Glomerular visceral epithelial cell (primary cell): ENCODE measurements around the gene CACNB4.
A peak's percentile ranks its signal among the peaks of the same experiment; 100 is the strongest.
"Not testable (repeated sequence)": the region's sequence is repeated elsewhere in the genome, so short reads cannot be mapped to it uniquely, and the experiment has no call there.

Source experiments
- DNase-seq: peaks from one replicate; pipeline ENCODE4 v3.0.0-alpha.2; 2016; ENCODE audit errors: extremely low spot score

CACNB4 gene

GRCh38 chr2:152019732-152020131, 79.1 kb downstream of the CACNB4 start:
- DNase-seq: no peak

GRCh38 chr2:152016181-152017120, 82.4 kb downstream of the CACNB4 start:
- DNase-seq: no peak

- no peak for DNase-seq
Measured at GRCh38 chr2:152015552-152015951, 83.3 kb downstream of the CACNB4 start.

GRCh38 chr2:152012697-152013096, 86.1 kb downstream of the CACNB4 start:
- no peak for DNase-seq

GRCh38 chr2:152011724-152012123, 87.1 kb downstream of the CACNB4 start:
- no peak for DNase-seq

GRCh38 chr2:152005607-152006006, 93.2 kb downstream of the CACNB4 start:
- no peak for DNase-seq

GRCh38 chr2:152003283-152003682, 95.6 kb downstream of the CACNB4 start:
- DNase-seq: not testable (repeated sequence)

- peak; percentile 52 for DNase-seq
Measured at GRCh38 chr2:151999053-151999452, 99.8 kb downstream of the CACNB4 start.

- no peak for DNase-seq
Measured at GRCh38 chr2:151996243-151997003, 102.4 kb downstream of the CACNB4 start.

- no peak for DNase-seq
Measured at GRCh38 chr2:151995161-151995557, 103.7 kb downstream of the CACNB4 start.

DNA sequence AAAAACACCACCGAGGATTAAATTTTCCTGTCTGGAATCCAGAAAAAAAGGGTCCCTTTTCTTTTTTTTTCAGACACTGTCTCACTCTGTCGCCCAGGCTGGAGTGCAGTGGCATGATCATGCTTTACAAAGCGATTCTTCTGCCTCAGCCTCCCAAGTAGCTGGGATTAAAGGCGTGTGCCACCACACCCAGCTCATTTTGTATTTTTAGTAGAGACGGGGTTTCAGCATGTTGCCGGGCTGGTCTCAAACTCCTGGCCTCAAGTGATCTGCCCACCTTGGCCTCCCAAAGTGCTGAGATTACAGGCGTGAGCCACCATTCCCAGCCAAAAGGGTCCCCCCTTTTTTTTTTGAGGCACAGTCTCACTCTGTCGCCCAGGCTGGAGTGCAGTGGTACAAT, 104.7 kb downstream of the CACNB4 start:
- DNase-seq: not testable (repeated sequence)

DNA sequence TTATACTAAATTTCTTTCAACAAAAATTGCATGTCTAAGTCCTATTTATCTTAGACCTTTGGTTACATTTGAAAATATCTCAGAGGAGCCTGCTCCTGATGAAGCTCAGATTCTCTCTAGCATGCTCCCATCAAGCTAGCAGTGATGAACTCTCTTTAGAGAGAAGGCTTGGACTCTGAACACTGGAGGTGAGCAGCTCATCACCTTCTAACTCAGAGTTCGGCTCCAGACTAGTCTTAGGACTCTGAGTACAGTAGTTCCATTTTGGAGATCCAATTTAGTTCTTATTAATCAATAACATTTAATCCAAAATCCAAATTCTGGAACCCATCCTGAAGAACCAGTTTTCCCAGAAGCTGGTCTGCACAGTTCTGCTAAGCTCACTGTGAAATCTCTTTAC, 107.8 kb downstream of the CACNB4 start:
- DNase-seq: no peak

DNA sequence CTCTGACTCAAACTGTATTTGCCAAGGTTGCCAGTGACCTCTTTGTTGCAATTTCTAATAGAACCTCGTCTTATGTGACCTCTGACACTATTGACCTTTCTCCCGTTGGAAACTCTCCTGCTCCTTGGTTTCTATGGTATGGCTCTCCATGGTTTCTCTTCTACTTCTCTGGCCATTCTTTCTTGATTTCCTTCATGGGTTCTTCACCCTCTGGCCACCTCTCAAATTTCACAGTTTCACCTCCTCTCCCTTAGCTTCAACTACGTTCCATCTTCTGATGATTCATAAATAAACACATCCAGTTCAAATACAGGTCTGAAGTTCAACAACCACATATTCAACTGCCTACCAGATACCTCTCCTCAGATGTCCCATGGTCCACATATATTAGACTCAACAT, 109.5 kb downstream of the CACNB4 start:
- DNase-seq: no peak

DNA sequence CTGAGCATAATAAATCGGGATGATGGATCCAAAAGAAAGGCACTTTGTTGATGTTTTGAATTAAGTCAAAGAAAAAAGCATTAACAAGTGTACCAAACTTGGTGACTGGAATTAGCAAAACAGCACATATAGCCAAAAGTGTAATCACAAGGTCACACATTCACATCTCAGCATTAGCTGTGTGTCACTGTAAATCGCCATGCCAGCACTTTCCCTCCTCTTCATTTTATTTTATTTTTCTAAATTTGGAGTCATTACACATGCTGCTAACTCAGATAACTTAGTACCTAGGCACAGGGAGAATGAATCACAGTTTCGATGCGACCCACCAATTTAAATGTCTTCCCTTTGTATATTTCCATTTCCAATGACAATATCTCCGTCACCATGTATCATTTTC, 111.4 kb downstream of the CACNB4 start:
- no peak for DNase-seq

- DNase-seq: no peak
Measured at GRCh38 chr2:151984424-151985083, 114.3 kb downstream of the CACNB4 start.

GRCh38 chr2:151983221-151983620, 115.6 kb downstream of the CACNB4 start:
- no peak for DNase-seq

DNA sequence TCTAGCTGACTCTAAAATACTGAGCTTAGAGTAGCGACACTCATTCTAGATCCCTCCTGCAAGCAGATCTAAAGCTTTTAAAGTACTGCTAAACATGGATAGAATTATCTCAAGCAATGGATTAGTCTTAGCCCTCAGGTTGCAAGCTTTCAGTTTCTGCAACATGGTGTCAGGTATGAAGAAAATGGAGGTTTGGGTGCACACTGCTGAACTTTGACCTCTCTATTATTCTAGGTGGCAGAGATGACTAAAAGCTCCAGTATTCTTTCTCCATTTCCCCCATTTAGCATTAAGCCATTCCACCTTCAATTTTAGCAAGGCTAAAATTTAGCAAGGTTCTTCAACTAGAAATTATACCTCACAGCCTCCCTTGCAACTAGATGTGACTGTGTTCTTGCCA, 117.0 kb downstream of the CACNB4 start:
- DNase-seq: no peak

- no peak for DNase-seq
Measured at GRCh38 chr2:151979694-151980093, 119.2 kb downstream of the CACNB4 start.

DNA sequence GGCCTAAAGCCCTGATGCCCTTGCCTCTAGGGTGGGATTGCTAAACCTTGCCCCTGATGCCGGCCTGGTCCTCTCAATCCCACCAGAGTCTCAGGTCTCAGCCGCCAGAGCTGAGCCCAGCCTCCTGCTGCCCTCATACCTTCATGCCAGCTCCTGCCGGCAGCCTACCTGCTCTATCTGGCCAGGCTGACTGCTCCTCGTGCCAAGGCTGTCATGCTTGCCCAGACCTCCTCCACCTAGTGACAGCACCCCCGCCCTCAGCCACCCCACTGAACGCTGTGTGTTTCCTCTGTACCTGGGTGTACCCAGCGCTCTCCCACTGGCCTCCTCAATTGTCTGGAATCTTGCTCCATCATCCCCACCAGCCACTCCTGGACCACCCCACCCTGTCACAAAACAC, 120.1 kb downstream of the CACNB4 start:
- no peak for DNase-seq

- no peak for DNase-seq
Measured at GRCh38 chr2:151977631-151978030, 121.2 kb downstream of the CACNB4 start.

GRCh38 chr2:151976945-151977353, 121.9 kb downstream of the CACNB4 start:
- no peak for DNase-seq
